HG03565 (cell line): Measurements from ENCODE around the gene LGALS14.

Source experiments
- ATAC-seq: cut with Tn5 transposase; IDR thresholded peaks from one replicate; pipeline ENCODE4 v1.9.1; 2021; ENCODE audit warnings: mild to moderate bottlenecking, moderate library complexity; ENCODE audit not compliant: unreplicated experiment

Gene LGALS14

GRCh38 chr19:39740395-39740794 lies 36.1 kb downstream of the LGALS14 start:
- ATAC-seq, result no peak

GRCh38 chr19:39745643-39746042 lies 41.4 kb downstream of the LGALS14 start:
- ATAC-seq, result no peak

- no peak for ATAC-seq
These were observed 42.7 kb downstream of the LGALS14 start for GRCh38 chr19:39746836-39747529.

GRCh38 chr19:39749981-39750380 lies 45.7 kb downstream of the LGALS14 start:
- no peak for ATAC-seq

- no peak for ATAC-seq
These were observed 48.1 kb downstream of the LGALS14 start for GRCh38 chr19:39752390-39752789.

GRCh38 chr19:39752795-39753194 lies 48.5 kb downstream of the LGALS14 start:
- ATAC-seq, result no peak

GRCh38 chr19:39754544-39754943 lies 50.3 kb downstream of the LGALS14 start:
- ATAC-seq, result no peak

GRCh38 chr19:39754971-39755370 lies 50.7 kb downstream of the LGALS14 start:
- ATAC-seq, result no peak
